PC-3 (cell line): ENCODE data around the gene ARL8A. TPM values are rescaled to one million over a fixed set of nuclear protein-coding genes. Genes with fewer than 3 reads are reported as not detected.

Experiments used
- ATAC-seq: fragments of 200-7000 bp; cut with Tn5 transposase; 2 replicates; pipeline ENCODE4 v1.9.1; 2020; ENCODE audit warnings: mild to moderate bottlenecking, moderate library complexity
- BruUV-seq: library from RNA; stranded (reverse); fragments of 400-500 nt; replicated peaks from 2 replicates; lab custom pipeline; 2021; lab: Mats Ljungman, UMichigan
- CTCF ChIA-PET: fragments of 300-600 bp; sonication (Branson Sonifier 250); formaldehyde crosslinking; loops from one replicate; lab custom pipeline; 2022; ENCODE audit warnings: antibody characterized with exemption; lab: Charles Lee
- POLR2A ChIA-PET: fragments of 300-600 bp; sonication (Branson Sonifier 250); formaldehyde crosslinking; loops from one replicate; lab custom pipeline; 2022; ENCODE audit warnings: antibody characterized with exemption; ENCODE audit not compliant: unreplicated experiment; lab: Charles Lee
- DNase-seq: peaks from one replicate; pipeline ENCODE4 v3.0.0-alpha.2; 2015
- H2AFZ ChIP-seq: fragments of 300-600 bp; sonication (generic); 2 replicates; pipeline ENCODE4 v1.6.0; 2016; ENCODE audit warnings: antibody characterized with exemption, low read length
- H3F3A ChIP-seq: fragments of 300-600 bp; sonication (generic); one replicate; pipeline ENCODE4 v1.6.0; 2017; ENCODE audit warnings: antibody characterized with exemption, low read length, control low read depth, mild to moderate bottlenecking; ENCODE audit not compliant: unreplicated experiment
- H3K27ac ChIP-seq: fragments of 300-600 bp; sonication (generic); 2 replicates; pipeline ENCODE4 v1.5.1; 2016; ENCODE audit warnings: mild to moderate bottlenecking, low read length
- H3K27me3 ChIP-seq: fragments of 300-600 bp; sonication (generic); 2 replicates; pipeline ENCODE4 v1.6.1; 2016; ENCODE audit warnings: low read length, mixed read lengths
- H3K36me3 ChIP-seq: fragments of 300-600 bp; sonication (generic); 2 replicates; pipeline ENCODE4 v1.6.1; 2016; ENCODE audit warnings: low read depth, mixed run types, low read length, mixed read lengths
- H3K4me1 ChIP-seq: fragments of 300-600 bp; sonication (generic); 2 replicates; pipeline ENCODE4 v1.5.1; 2016; ENCODE audit warnings: low read length; ENCODE audit not compliant: insufficient read depth
- H3K4me2 ChIP-seq: fragments of 300-600 bp; sonication (generic); 2 replicates; pipeline ENCODE4 v1.6.0; 2016; ENCODE audit warnings: low read length
- H3K4me3 ChIP-seq: fragments of 300-600 bp; sonication (generic); 2 replicates; pipeline ENCODE4 v1.5.1; 2016; ENCODE audit warnings: mild to moderate bottlenecking, low read length, mixed read lengths
- H3K79me2 ChIP-seq: fragments of 300-600 bp; sonication (generic); 2 replicates; pipeline ENCODE4 v1.6.1; 2017; ENCODE audit warnings: low read length, mixed read lengths
- H3K9ac ChIP-seq: fragments of 300-600 bp; sonication (generic); 2 replicates; pipeline ENCODE4 v1.6.0; 2016; ENCODE audit warnings: mild to moderate bottlenecking, low read length
- H3K9me2 ChIP-seq: fragments of 300-600 bp; sonication (generic); replicated peaks from 2 replicates; pipeline ENCODE4 v1.6.1; 2016; ENCODE audit warnings: mixed run types, low read length, mixed read lengths
- H3K9me3 ChIP-seq: fragments of 300-600 bp; sonication (generic); 2 replicates; pipeline ENCODE4 v1.6.1; 2016; ENCODE audit warnings: low read length, mixed read lengths
- H4K20me1 ChIP-seq: fragments of 300-600 bp; sonication (generic); 2 replicates; pipeline ENCODE4 v1.6.1; 2016; ENCODE audit warnings: low read length, mixed read lengths
- CTCF ChIP-seq: fragments of 300-600 bp; sonication (generic); conservative IDR thresholded peaks from 2 replicates; pipeline ENCODE4 v1.5.1; 2017; ENCODE audit warnings: antibody characterized with exemption, low read depth, mild to moderate bottlenecking, low read length
- EZH2 ChIP-seq: fragments of 300-600 bp; sonication (generic); IDR thresholded peaks from one replicate; pipeline ENCODE4 v1.6.1; 2017; ENCODE audit warnings: antibody characterized with exemption, mild to moderate bottlenecking, low read length; ENCODE audit not compliant: unreplicated experiment
- EZH2phosphoT487 ChIP-seq: fragments of 300-600 bp; sonication (generic); IDR thresholded peaks from 2 replicates; pipeline ENCODE4 v1.6.1; 2018; ENCODE audit warnings: mild to moderate bottlenecking, antibody characterized with exemption, low read length, borderline replicate concordance
- intact Hi-C: fragments of 100-400 bp; cut with micrococcal nuclease; formaldehyde crosslinking; loops from 2 replicates; pipeline ENCODE4 v1.9.0; 2023
- total RNA-seq: library from RNA; depleted of rRNA; stranded (reverse); fragments of >200 nt; gene quantifications from 2 replicates; pipeline ENCODE4 v1.2.3, GENCODE V29; 2014

The ARL8A gene
- total RNA-seq, 1 experiment from 2014 or later: 20.4 TPM

DNA sequence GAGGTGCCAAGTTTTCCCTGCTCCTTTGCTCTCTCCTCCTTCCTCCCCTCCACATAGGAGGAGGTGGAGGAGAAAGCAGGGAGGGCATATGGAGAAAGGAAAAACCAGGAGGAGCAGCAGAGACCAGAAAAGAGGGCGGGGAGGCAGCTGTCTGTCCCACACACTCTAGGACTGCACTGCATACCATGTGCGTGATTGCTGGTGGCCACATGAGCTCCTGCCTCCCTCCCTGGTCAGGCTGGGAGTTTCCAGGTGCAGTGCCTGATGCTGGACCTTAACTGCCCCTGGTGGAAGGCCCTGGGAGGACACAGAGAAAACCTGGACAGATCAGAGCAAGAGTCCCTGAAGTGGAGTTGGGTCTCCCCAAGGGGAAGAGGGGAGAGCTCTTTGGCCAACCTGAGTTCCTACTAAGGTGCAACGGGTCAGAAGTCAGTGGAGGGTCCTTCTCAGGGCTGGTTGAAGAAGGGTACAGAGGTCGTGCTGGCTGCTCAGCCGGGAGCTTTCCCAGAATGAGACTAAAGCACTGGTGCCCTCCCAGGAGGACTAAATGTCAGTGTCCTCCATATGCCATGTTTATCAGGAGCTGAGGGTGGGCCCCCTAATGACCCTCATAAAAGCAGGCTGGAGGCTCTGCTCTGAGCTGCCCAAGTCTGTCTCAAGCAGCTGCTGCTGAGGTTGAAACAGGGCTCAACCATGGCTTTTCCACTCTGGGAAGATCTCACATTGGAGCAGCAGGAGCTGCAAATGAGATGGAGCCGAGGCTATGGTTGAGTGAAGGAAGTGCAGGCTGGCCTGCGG, 45.6 kb upstream of the ARL8A start:
- H3K9ac ChIP-seq: no peak overlapping the region
- H3K27ac ChIP-seq: no peak overlapping the region
- ATAC-seq (peak; percentile 26), DNase-seq (peak; percentile 24)
- H3K9me3 ChIP-seq: no peaks in the 10 kb centered on the region
- H3K36me3 ChIP-seq: no peaks in the 10 kb centered on the region
- H3K4me1 ChIP-seq: no peaks in the 10 kb centered on the region
- H3K27me3 ChIP-seq: peaks cover 5% of the 10 kb centered on the region; the same call in 1 of the 2 replicates
- ChIA-PET CTCF (interaction anchor here (1.0 kb wide), 1 partner anchor 96 kb away, joined by 5 read pairs; no protein-coding TSS in a partner anchor), POLR2A (no interaction called here)
- H3K79me2 ChIP-seq: no peaks in the 10 kb centered on the region
- H2AFZ ChIP-seq: no peak overlapping the region
- intact Hi-C loops: no loop called here
- H3K9me2 ChIP-seq: no peaks in the 10 kb centered on the region
- no peaks in the 10 kb centered on the region for H4K20me1 ChIP-seq
- BruUV-seq: no TSS peak
- H3K4me3 ChIP-seq: no peak overlapping the region
- no peak overlapping the region for H3K4me2 ChIP-seq
- TF ChIP-seq CTCF (peak; percentile 25; the same call in 1 of the 2 replicates), EZH2 (no peak), EZH2phosphoT487 (no peak)
- no peaks in the 10 kb centered on the region for H3F3A ChIP-seq

GRCh38 chr1:202189001-202189790, 44.7 kb upstream of the ARL8A start:
- no peak overlapping the region for H3K9ac ChIP-seq
- no peak overlapping the region for H3K27ac ChIP-seq
- no peaks in the 10 kb centered on the region for H3K79me2 ChIP-seq
- no peak overlapping the region for H2AFZ ChIP-seq
- no peaks in the 10 kb centered on the region for H3K36me3 ChIP-seq
- POLR2A ChIA-PET: no interaction called here
- TF ChIP-seq EZH2phosphoT487: no peak
- TF ChIP-seq CTCF: peak; percentile 52
- no peak for TF ChIP-seq EZH2
- DNase-seq (peak; percentile 73), ATAC-seq (peak; percentile 67)
- BruUV-seq: no TSS peak
- intact Hi-C loops: no loop called here
- H3K9me3 ChIP-seq: no peaks in the 10 kb centered on the region
- peaks cover 3% of the 10 kb centered on the region; the same call in 1 of the 2 replicates for H3K27me3 ChIP-seq
- H3K4me3 ChIP-seq: no peak overlapping the region
- H4K20me1 ChIP-seq: no peaks in the 10 kb centered on the region
- H3K9me2 ChIP-seq: no peaks in the 10 kb centered on the region
- no peaks in the 10 kb centered on the region for H3F3A ChIP-seq
- H3K4me1 ChIP-seq: no peaks in the 10 kb centered on the region
- no peak overlapping the region for H3K4me2 ChIP-seq
- CTCF ChIA-PET: interaction anchor here (0.6 to 1.0 kb wide), 2 partner anchors 11 to 97 kb away, joined by 5 to 7 read pairs; no protein-coding TSS in a partner anchor
